Lung (tissue), 12 donors: Measurements from ENCODE around the gene EVI5. TPM values are rescaled to one million over a fixed set of nuclear protein-coding genes. Genes with fewer than 3 reads are reported as not detected.

Experiments
- ATAC-seq: fragments of 200-7000 bp; cut with Tn5 transposase; one replicate; pipeline ENCODE4 v1.9.1; 2020; ENCODE audit warnings: moderate number of reproducible peaks; ENCODE audit not compliant: insufficient read depth, low FRiP score
- DNase-seq, 3 donors: peaks; one replicate each; pipeline ENCODE4 v3.0.0-alpha.2; 2013 to 2017
- H3K27ac ChIP-seq, 2 donors: one replicate each; pipeline ENCODE4 v1.5.1; 2013; ENCODE audit warnings: mild to moderate bottlenecking in 2 of 2, moderate library complexity in 2 of 2, control low read depth in 1 of 2, inconsistent platforms in 1 of 2, low read depth in 1 of 2, low read length in 1 of 2
- H3K27me3 ChIP-seq, 3 donors: one replicate each; pipeline ENCODE4 v1.5.1; 2013; ENCODE audit warnings: low read length in 2 of 3; ENCODE audit not compliant: control insufficient read depth in 3 of 3, insufficient read depth in 3 of 3
- H3K36me3 ChIP-seq, 4 donors: one replicate each; pipeline ENCODE4 v1.5.1; 2013; ENCODE audit warnings: low read length in 4 of 4, mild to moderate bottlenecking in 1 of 4, moderate library complexity in 1 of 4; ENCODE audit not compliant: control insufficient read depth in 4 of 4, insufficient read depth in 4 of 4
- H3K4me1 ChIP-seq, 5 donors: one replicate each; pipeline ENCODE4 v1.5.1; 2013; ENCODE audit warnings: low read length in 5 of 5, mild to moderate bottlenecking in 2 of 5, moderate library complexity in 1 of 5; ENCODE audit not compliant: control insufficient read depth in 5 of 5, insufficient read depth in 5 of 5
- H3K4me3 ChIP-seq: one replicate; pipeline ENCODE4 v1.5.1; 2013; ENCODE audit warnings: mild to moderate bottlenecking, control low read depth, moderate library complexity
- H3K9ac ChIP-seq, 2 donors: one replicate each; pipeline ENCODE4 v1.5.1; 2013; ENCODE audit warnings: low read length in 2 of 2, control low read depth in 1 of 2; ENCODE audit not compliant: insufficient read depth in 1 of 2
- H3K9me3 ChIP-seq, 4 donors: one replicate each; pipeline ENCODE4 v1.5.1; 2013; ENCODE audit warnings: low read length in 3 of 4, mild to moderate bottlenecking in 1 of 4, moderate library complexity in 1 of 4; ENCODE audit not compliant: control insufficient read depth in 4 of 4, insufficient read depth in 3 of 4
- CTCF ChIP-seq: IDR thresholded peaks from 2 replicates; pipeline ENCODE4 v1.5.1; 2012; ENCODE audit warnings: mild to moderate bottlenecking; ENCODE audit errors: control extremely low read depth, extremely low read depth
- WGBS, 2 donors: extraction: QIAGEN DNeasy Blood & Tissue Kit; methylation state at CpG; one replicate each; pipeline ENCODE4 v1.1.7; 2013; 5-methylcytosine and 5-hydroxymethylcytosine counted together
- polyA plus RNA-seq, 2 donors: library from polyadenylated mRNA; stranded (reverse); fragments of 200-250 nt; gene quantifications; one replicate each; pipeline ENCODE4 v1.2.1, GENCODE V29; 2013
- total RNA-seq, 2 donors: library from RNA; depleted of rRNA in 1 of 2; stranded (reverse); fragments of >200 nt in 1 of 2; gene quantifications; one replicate each; pipeline ENCODE4 v1.2.1, GENCODE V29; 2014 to 2021
- donor health status: control.
- donor health status: control.
- donor health status: Bipolar disorder and iron deficiency.
- donor health status: healthy.
- donor health status: DM: yes; HTN: yes; CAD: no.

Gene EVI5
- total and polyA plus RNA-seq, 4 donors, result 4.9 to 88.8 (median 25.1) TPM

DNA sequence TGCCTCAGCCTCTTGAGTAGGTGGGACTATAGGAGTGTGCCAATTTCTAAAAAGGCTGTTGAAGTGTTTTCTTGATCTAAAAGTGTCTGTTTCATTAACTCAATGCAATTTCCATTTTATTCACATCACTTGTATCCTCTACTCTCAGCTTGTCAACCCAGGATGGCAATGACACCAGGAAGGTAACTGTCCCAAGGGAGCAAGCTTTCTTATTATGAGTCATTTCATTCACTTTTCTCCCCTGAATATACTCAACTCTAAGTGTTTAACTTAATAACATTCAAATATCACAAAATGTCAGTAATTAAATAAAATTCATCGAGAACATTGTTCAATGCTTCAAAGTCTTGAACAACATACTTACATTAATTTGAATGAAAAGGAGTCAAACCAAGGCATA, 275.3 kb downstream of the EVI5 start:
- no peak overlapping the region for H3K9ac ChIP-seq
- no peaks in the 10 kb centered on the region for H3K4me1 ChIP-seq
- no peak for DNase-seq
- no peak overlapping the region for H3K27ac ChIP-seq
- no peak overlapping the region for H3K4me3 ChIP-seq
- no peaks in the 10 kb centered on the region for H3K36me3 ChIP-seq
- no peak for TF ChIP-seq CTCF
- H3K9me3 ChIP-seq, result no peaks in the 10 kb centered on the region
- 95 to 96% methylated on average over 1 of the region's 1 CpG for WGBS, 2 donors
- ATAC-seq, result no peak
- H3K27me3 ChIP-seq, result no peaks in the 10 kb centered on the region

DNA sequence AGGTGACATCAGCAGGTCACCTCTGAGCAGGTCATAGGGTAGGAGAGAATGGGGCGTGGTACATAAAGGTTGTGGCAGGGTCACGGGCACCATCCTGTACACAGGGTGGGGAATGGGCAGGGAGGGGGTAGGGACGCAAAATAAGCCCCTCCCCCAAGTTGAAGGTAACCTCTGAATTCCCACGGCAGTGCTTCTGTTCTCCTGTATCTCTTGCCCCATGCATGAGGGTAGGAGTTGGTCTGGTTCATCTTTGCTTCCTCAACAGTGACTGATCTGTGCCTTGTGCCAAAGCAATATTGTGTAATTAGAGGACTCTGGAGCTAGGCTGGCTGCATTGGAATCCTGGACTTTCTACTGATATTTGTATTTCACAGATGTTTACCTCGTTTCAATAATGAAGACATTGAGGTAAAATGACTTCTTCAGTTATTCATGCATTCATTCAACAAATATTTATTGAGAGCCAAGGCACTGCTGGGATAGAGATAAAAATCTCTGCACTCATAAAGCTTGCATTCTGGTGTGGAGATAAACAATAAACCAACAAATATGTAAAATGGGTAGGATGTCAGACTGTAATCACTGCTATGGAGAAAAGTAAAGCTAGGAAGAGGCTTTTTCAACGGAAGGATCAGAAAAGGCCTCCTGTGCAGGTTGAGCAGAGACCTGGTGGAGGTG, 279.8 kb downstream of the EVI5 start:
- WGBS, 2 donors, result 67 to 70% methylated on average over 6 of the region's 6 CpGs
- DNase-seq, result no peak

GRCh38 chr1:92504291-92505014, 280.5 kb downstream of the EVI5 start:
- H3K36me3 ChIP-seq, result no peaks in the 10 kb centered on the region
- no peak overlapping the region for H3K9ac ChIP-seq
- ATAC-seq (no peak), DNase-seq (no peak)
- H3K9me3 ChIP-seq, result no peaks in the 10 kb centered on the region
- no peak overlapping the region for H3K4me3 ChIP-seq
- no peaks in the 10 kb centered on the region for H3K27me3 ChIP-seq
- WGBS, 2 donors, result 72 to 75% methylated on average over 8 of the region's 8 CpGs
- no peaks in the 10 kb centered on the region for H3K4me1 ChIP-seq
- no peak overlapping the region for H3K27ac ChIP-seq
- no peak for TF ChIP-seq CTCF

More for the DNA sequence above, 279.8 kb downstream of the EVI5 start:
- H3K4me3 ChIP-seq, result no peak overlapping the region
- no peak overlapping the region for H3K27ac ChIP-seq
- H3K9ac ChIP-seq, result no peak overlapping the region
- TF ChIP-seq CTCF, result no peak
- H3K27me3 ChIP-seq, result no peaks in the 10 kb centered on the region
- no peaks in the 10 kb centered on the region for H3K36me3 ChIP-seq
- no peaks in the 10 kb centered on the region for H3K9me3 ChIP-seq
- H3K4me1 ChIP-seq, result no peaks in the 10 kb centered on the region
- no peak for ATAC-seq
